Suppressor macrophage treated with lipopolysaccharide for 4 hours (primary cell): ENCODE data around the gene CLN3.
"Not testable (repeated sequence)": the region's sequence is repeated elsewhere in the genome, so short reads cannot be mapped to it uniquely, and the experiment has no call there.

Experiments used
- DNase-seq: peaks from one replicate; pipeline ENCODE4 v3.0.0-alpha.2; 2020

The CLN3 gene

GRCh38 chr16:28494121-28494851 is 2.4 kb upstream of the CLN3 start, which contains the start of gene APOBR:
Gene APOBR (plus strand): TSS chr16:28494643. CDS start chr16:28494682, 39 bp downstream.
- peak; percentile 95 for DNase-seq

- DNase-seq = no peak
Measured at GRCh38 chr16:28492511-28492910, 637 bp upstream of the CLN3 start.

GRCh38 chr16:28491230-28491969 is 474 bp downstream of the CLN3 start:
- DNase-seq = peak; percentile 54

GRCh38 chr16:28486266-28486665 is 5.6 kb downstream of the CLN3 start:
- no peak for DNase-seq

GRCh38 chr16:28483361-28483760 is 8.5 kb downstream of the CLN3 start:
- DNase-seq = not testable (repeated sequence)

- DNase-seq = no peak
Measured at GRCh38 chr16:28482026-28482425, 9.8 kb downstream of the CLN3 start.

GRCh38 chr16:28478506-28479180 is 13.2 kb downstream of the CLN3 start:
- DNase-seq = peak; percentile 56

- no peak for DNase-seq
Measured at GRCh38 chr16:28477311-28477920, 14.5 kb downstream of the CLN3 start.

- DNase-seq = no peak
Measured at GRCh38 chr16:28475221-28475620, 16.7 kb downstream of the CLN3 start.

- no peak for DNase-seq
Measured at GRCh38 chr16:28473714-28474265, 18.1 kb downstream of the CLN3 start.

GRCh38 chr16:28447081-28447480 is 44.8 kb downstream of the CLN3 start:
- DNase-seq = not testable (repeated sequence)

GRCh38 chr16:28446388-28446787 is 45.5 kb downstream of the CLN3 start:
- not testable (repeated sequence) for DNase-seq

- DNase-seq = not testable (repeated sequence)
Measured at GRCh38 chr16:28443943-28444342, 47.9 kb downstream of the CLN3 start.

- DNase-seq = not testable (repeated sequence)
Measured at GRCh38 chr16:28438899-28439298, 53.0 kb downstream of the CLN3 start.

GRCh38 chr16:28435340-28435739 is 56.5 kb downstream of the CLN3 start:
- DNase-seq = not testable (repeated sequence)
